IMR-90 (cell line): Measurements from ENCODE around the gene KRT35. TPM values are rescaled to one million over a fixed set of nuclear protein-coding genes. Genes with fewer than 3 reads are reported as not detected.

Experiments
- ATAC-seq: fragments of 200-7000 bp; cut with Tn5 transposase; 2 replicates; pipeline ENCODE4 v1.9.1; 2020; ENCODE audit warnings: low read depth, mild to moderate bottlenecking, moderate library complexity
- BruUV-seq: library from RNA; stranded (reverse); fragments of 400-500 nt; replicated peaks from 2 replicates; lab custom pipeline; 2021; lab: Mats Ljungman, UMichigan
- CTCF ChIA-PET: fragments of 300-600 bp; formaldehyde crosslinking; extraction: SDS; loops from one replicate; lab custom pipeline; 2021; ENCODE audit warnings: antibody characterized with exemption; lab: Yijun Ruan, JAX
- POLR2A ChIA-PET: fragments of 300-600 bp; sonication (Branson Sonifier 250); formaldehyde crosslinking; loops from one replicate; lab custom pipeline; 2022; ENCODE audit warnings: antibody characterized with exemption; ENCODE audit not compliant: unreplicated experiment; lab: Charles Lee
- DNase-seq: peaks from one replicate; pipeline ENCODE4 v3.0.0; 2013
- H2AFZ ChIP-seq: replicated peaks from 2 replicates; pipeline ENCODE3; 2013; ENCODE audit warnings: low read length, mild to moderate bottlenecking; ENCODE audit not compliant: poor library complexity
- H2AK5ac ChIP-seq: 2 replicates; pipeline ENCODE4 v1.6.1; 2013; ENCODE audit warnings: low read depth, low read length, inconsistent platforms
- H2AK9ac ChIP-seq: replicated peaks from 2 replicates; pipeline ENCODE3; 2013; ENCODE audit warnings: mild to moderate bottlenecking, low read depth, low read length, moderate library complexity; ENCODE audit not compliant: poor library complexity
- H2BK120ac ChIP-seq: 2 replicates; pipeline ENCODE4 v1.6.1; 2013; ENCODE audit warnings: low read depth, low read length, inconsistent platforms
- H2BK15ac ChIP-seq: 3 replicates; pipeline ENCODE4 v1.6.1; 2013; ENCODE audit warnings: low read depth, low read length, inconsistent platforms
- H2BK20ac ChIP-seq: 2 replicates; pipeline ENCODE4 v1.6.1; 2013; ENCODE audit warnings: low read depth, mild to moderate bottlenecking, inconsistent platforms, low read length, moderate library complexity
- H2BK5ac ChIP-seq: 2 replicates; pipeline ENCODE4 v1.6.1; 2013; ENCODE audit warnings: mild to moderate bottlenecking, low read depth, low read length, inconsistent platforms; ENCODE audit not compliant: poor library complexity, severe bottlenecking
- H3K14ac ChIP-seq: replicated peaks from 2 replicates; pipeline ENCODE4 v1.6.1; 2013; ENCODE audit warnings: low read depth, low read length, inconsistent platforms
- H3K18ac ChIP-seq: 2 replicates; pipeline ENCODE4 v1.6.1; 2013; ENCODE audit warnings: low read depth, low read length, control low read depth
- H3K23ac ChIP-seq: 2 replicates; pipeline ENCODE4 v1.6.1; 2013; ENCODE audit warnings: low read depth, low read length, inconsistent platforms
- H3K27ac ChIP-seq: 2 replicates; pipeline ENCODE4 v1.5.1; 2013; ENCODE audit warnings: mild to moderate bottlenecking, control low read depth, low read length; ENCODE audit not compliant: insufficient read depth
- H3K27me3 ChIP-seq: 2 replicates; pipeline ENCODE4 v1.6.1; 2013; ENCODE audit warnings: low read length; ENCODE audit not compliant: control insufficient read depth, insufficient read depth
- H3K36me3 ChIP-seq: 2 replicates; pipeline ENCODE4 v1.6.1; 2013; ENCODE audit warnings: low read length, mixed read lengths; ENCODE audit not compliant: control insufficient read depth, insufficient read depth
- H3K4ac ChIP-seq: 2 replicates; pipeline ENCODE4 v1.6.1; 2013; ENCODE audit warnings: low read depth, low read length, inconsistent platforms
- H3K4me1 ChIP-seq: 2 replicates; pipeline ENCODE4 v1.6.1; 2013; ENCODE audit warnings: low read length, mixed read lengths; ENCODE audit not compliant: control insufficient read depth, insufficient read depth
- H3K4me2 ChIP-seq: 2 replicates; pipeline ENCODE4 v1.6.1; 2013; ENCODE audit warnings: low read depth, mild to moderate bottlenecking, control low read depth, low read length, moderate library complexity
- H3K4me3 ChIP-seq: 2 replicates; pipeline ENCODE4 v1.5.1; 2013; ENCODE audit warnings: low read depth, mild to moderate bottlenecking, control low read depth, low read length, moderate library complexity; ENCODE audit not compliant: insufficient read depth
- H3K56ac ChIP-seq: 2 replicates; pipeline ENCODE4 v1.6.1; 2013; ENCODE audit warnings: low read length, inconsistent platforms; ENCODE audit not compliant: insufficient read depth; ENCODE audit errors: extremely low read depth
- H3K79me1 ChIP-seq, 2 experiments: 2 replicates each; pipeline ENCODE4 v1.6.1; 2013; ENCODE audit warnings: low read length in 2 of 2, inconsistent platforms in 1 of 2, low read depth in 1 of 2
- H3K9ac ChIP-seq: 2 replicates; pipeline ENCODE4 v1.6.1; 2013; ENCODE audit warnings: low read depth, low read length, control low read depth
- H3K9me1 ChIP-seq: 2 replicates; pipeline ENCODE4 v1.6.1; 2013; ENCODE audit warnings: low read length, inconsistent platforms; ENCODE audit not compliant: insufficient read depth
- H3K9me3 ChIP-seq: 2 replicates; pipeline ENCODE4 v1.6.1; 2013; ENCODE audit warnings: low read length; ENCODE audit not compliant: control insufficient read depth, insufficient read depth
- H4K20me1 ChIP-seq: 2 replicates; pipeline ENCODE4 v1.6.1; 2013; ENCODE audit warnings: low read length, inconsistent platforms; ENCODE audit not compliant: insufficient read depth
- H4K5ac ChIP-seq: 2 replicates; pipeline ENCODE4 v1.6.1; 2013; ENCODE audit warnings: mild to moderate bottlenecking, low read depth, low read length, control low read depth
- H4K8ac ChIP-seq, 2 experiments: 2 replicates each; pipeline ENCODE4 v1.6.1; 2013; ENCODE audit warnings: low read depth in 2 of 2, low read length in 2 of 2, control low read depth in 1 of 2, inconsistent platforms in 1 of 2
- H4K91ac ChIP-seq: 2 replicates; pipeline ENCODE4 v1.6.1; 2013; ENCODE audit warnings: low read depth, low read length, inconsistent platforms; ENCODE audit not compliant: insufficient read depth
- BHLHE40 ChIP-seq: fragments of 150-350 bp; IDR thresholded peaks from 2 replicates; pipeline ENCODE4 v1.6.1; 2016; ENCODE audit warnings: mild to moderate bottlenecking, low read depth, low read length
- CHD1 ChIP-seq: IDR thresholded peaks from 2 replicates; pipeline ENCODE4 v1.6.1; 2012; ENCODE audit warnings: low read depth, low read length, improper control_type of control experiment
- NFE2L2 ChIP-seq: fragments of 150-350 bp; IDR thresholded peaks from 2 replicates; pipeline ENCODE4 v1.6.1; 2016; ENCODE audit warnings: low read depth, mild to moderate bottlenecking, low read length
- RAD21 ChIP-seq: IDR thresholded peaks from 2 replicates; pipeline ENCODE4 v1.6.1; 2012; ENCODE audit warnings: low read length, improper control_type of control experiment
- RCOR1 ChIP-seq: IDR thresholded peaks from 2 replicates; pipeline ENCODE4 v1.6.1; 2012; ENCODE audit warnings: mild to moderate bottlenecking, low read length, improper control_type of control experiment; ENCODE audit not compliant: insufficient replicate concordance
- RFX5 ChIP-seq: IDR thresholded peaks from 2 replicates; pipeline ENCODE4 v1.8.0; 2012; ENCODE audit warnings: low read depth, mild to moderate bottlenecking, low read length, moderate library complexity
- SMC3 ChIP-seq: fragments of 150-350 bp; IDR thresholded peaks from 2 replicates; pipeline ENCODE4 v1.6.1; 2016; ENCODE audit warnings: low read depth, mild to moderate bottlenecking, antibody characterized with exemption, low read length, moderate library complexity
- USF2 ChIP-seq: fragments of 150-350 bp; IDR thresholded peaks from 2 replicates; pipeline ENCODE4 v1.6.1; 2017; ENCODE audit warnings: mild to moderate bottlenecking, antibody characterized with exemption, low read length, low read depth
- WGBS, 2 experiments: methylation state at CpG; one replicate each; pipeline versions ENCODE4 v1.1.5 to v1.1.7; 2013; ENCODE audit warnings: missing lambda C conversion rate in 2 of 2; ENCODE audit not compliant: insufficient read length in 1 of 2; ENCODE audit errors: extremely low coverage in 2 of 2; 5-methylcytosine and 5-hydroxymethylcytosine counted together
- dilution Hi-C: fragments of 300-500 bp; cut with HindIII; formaldehyde crosslinking; loops from one replicate; pipeline ENCODE4 v1.14.3; 2018; ENCODE audit warnings: low sequenced_read_pairs; ENCODE audit not compliant: unreplicated experiment
- in situ Hi-C: fragments of 300-500 bp; cut with MboI; formaldehyde crosslinking; loops from 3 replicates; pipeline ENCODE4 v1.14.3; 2019; ENCODE audit warnings: low sequenced_read_pairs, inconsistent platforms, mixed read lengths
- intact Hi-C: fragments of 100-400 bp; cut with micrococcal nuclease; formaldehyde crosslinking; loops from 2 replicates; pipeline ENCODE4 v1.10.0; 2022
- polyA plus RNA-seq, 3 experiments: library from polyadenylated mRNA; depleted of rRNA; stranded (reverse); fragments of >200 nt; gene quantifications; 2 replicates each; pipeline ENCODE4 v1.2.3, GENCODE V29; 2012; ENCODE audit warnings: low replicate concordance in 1 of 3
- total RNA-seq: library from RNA; depleted of rRNA; stranded (reverse); fragments of >200 nt; gene quantifications from 2 replicates; pipeline ENCODE4 v1.2.3, GENCODE V29; 2012

KRT35 gene
- total and polyA plus RNA-seq, 2 of the 4 experiments (the other 2 are of a cell fraction) = not detected

- H4K5ac ChIP-seq = no peak overlapping the region
- CTCF ChIA-PET = no interaction called here
- peaks cover 3% of the 10 kb centered on the region; the same call in 1 of the 2 replicates for H3K9me1 ChIP-seq
- H4K20me1 ChIP-seq = no peaks in the 10 kb centered on the region
- no peaks in the 10 kb centered on the region for H3K79me1 ChIP-seq
- dilution Hi-C loops (no loop called here), intact Hi-C loops (no loop called here), in situ Hi-C loops (no loop called here)
- no peak overlapping the region for H2AFZ ChIP-seq
- H3K4me1 ChIP-seq = peaks cover 10% of the 10 kb centered on the region
- H3K9ac ChIP-seq = no peak overlapping the region
- no peak overlapping the region; the same call in 2 of the 3 replicates for H2BK15ac ChIP-seq
- no peaks in the 10 kb centered on the region for H3K36me3 ChIP-seq
- H3K18ac ChIP-seq = no peak overlapping the region
- no peak overlapping the region for H3K4me2 ChIP-seq
- no peak overlapping the region for H3K23ac ChIP-seq
- H2AK5ac ChIP-seq = no peak overlapping the region
- no peak overlapping the region for H4K91ac ChIP-seq
- no peak overlapping the region for H2BK120ac ChIP-seq
- H2AK9ac ChIP-seq = no peak overlapping the region
- H3K4me3 ChIP-seq = no peak overlapping the region
- no peak for DNase-seq
- no peaks in the 10 kb centered on the region for H3K9me3 ChIP-seq
- no peak overlapping the region for H2BK20ac ChIP-seq
- H3K4ac ChIP-seq = no peak overlapping the region
- no peak for TF ChIP-seq RFX5
- TF ChIP-seq CHD1 = no peak
- TF ChIP-seq RCOR1 = no peak
- no peak for TF ChIP-seq BHLHE40
- TF ChIP-seq SMC3 = no peak
- no peak for TF ChIP-seq USF2
- no peak for TF ChIP-seq NFE2L2
- no peak for TF ChIP-seq RAD21
- peaks cover 1% of the 10 kb centered on the region; the same call in 1 of the 2 replicates for H3K27me3 ChIP-seq
- no peak overlapping the region for H4K8ac ChIP-seq
- no peak for ATAC-seq
- no TSS peak for BruUV-seq
- no peak overlapping the region for H2BK5ac ChIP-seq
- no peak overlapping the region for H3K27ac ChIP-seq
- H3K14ac ChIP-seq = no peak overlapping the region
- no peak overlapping the region for H3K56ac ChIP-seq
- 20% methylated on average over 1 of the region's 10 CpGs; no CpG with 5 or more reads in 1 of the 2 experiments for WGBS, 2 experiments
- POLR2A ChIA-PET = interaction anchor here (0.5 kb wide), 1 partner anchor 21 kb away, joined by 4 read pairs; the partner anchor contains the start of gene KRT19
Observed at GRCh38 chr17:41507315-41507880, 26.4 kb upstream of the KRT35 start.
